ENCODE results near the gene SEC61A2. TPM values are rescaled to one million over a fixed set of nuclear protein-coding genes. Genes with fewer than 3 reads are reported as not detected.

Gene SEC61A2
- total and polyA plus RNA-seq, 8 donors: 4.8 to 19.9 (median 15.5) TPM

DNA sequence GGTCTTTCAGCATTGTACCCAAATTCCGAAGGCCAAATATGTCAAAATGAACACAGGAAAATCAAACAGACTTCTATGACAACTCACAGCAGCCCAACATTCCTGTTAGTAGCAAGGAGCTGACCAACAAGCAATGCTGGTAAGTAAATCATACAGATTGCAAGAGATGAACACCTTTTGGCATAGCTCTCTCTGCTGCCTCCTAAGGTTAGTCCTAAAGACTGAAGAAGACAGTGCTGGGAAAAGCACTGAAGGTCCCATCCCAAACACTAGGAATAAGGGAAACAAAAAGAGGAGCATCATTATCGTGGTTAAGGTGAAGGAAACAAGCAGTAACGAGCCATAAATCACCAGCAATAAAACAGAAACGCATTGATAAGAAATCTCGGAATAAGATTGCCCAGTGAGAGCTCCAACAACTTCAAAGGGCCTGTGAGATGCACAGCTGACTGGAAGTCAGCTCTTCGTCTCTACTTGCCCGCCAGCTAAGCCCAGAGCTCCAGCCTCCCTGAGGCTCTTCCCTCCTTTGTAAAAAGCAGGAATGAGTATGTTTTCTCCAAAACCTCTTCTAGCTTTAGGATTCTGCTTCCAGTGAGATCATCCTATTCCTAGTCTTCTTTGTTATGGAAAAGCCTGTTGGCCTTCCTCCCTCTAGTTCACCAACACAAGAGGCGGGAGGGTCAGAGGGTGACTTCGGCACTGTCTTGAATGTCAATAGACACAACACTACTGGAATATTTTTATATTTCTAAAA, 50.9 kb downstream of the SEC61A2 start:
- no peak overlapping the region for H3K4me3 ChIP-seq
- no peak for TF ChIP-seq CTCF (IDR thresholded peaks at IDR 0.05)
- H3K27ac ChIP-seq: no peak overlapping the region
- H3K27me3 ChIP-seq: no peaks in the 10 kb centered on the region
- ATAC-seq: no peak
- H3K4me1 ChIP-seq: peaks cover 0 to 15% of the 10 kb centered on the region in 2 donors
- H3K9me3 ChIP-seq: no peaks in the 10 kb centered on the region
- intact Hi-C loops (cut with DNase I): no loop called here
- no peak for DNase-seq
- peaks cover 0 to 81% of the 10 kb centered on the region in 2 donors for H3K36me3 ChIP-seq

GRCh38 chr10:12181065-12181775, 51.7 kb downstream of the SEC61A2 start:
- Histone ChIP-seq H3K27me3 (no peaks in the 10 kb centered on the region), H3K4me3 (no peak overlapping the region), H3K36me3 (peaks cover 0 to 81% of the 10 kb centered on the region in 2 donors), H3K27ac (no peak overlapping the region), H3K9me3 (no peaks in the 10 kb centered on the region), H3K4me1 (peaks cover 0 to 17% of the 10 kb centered on the region in 2 donors)
- no peak for TF ChIP-seq CTCF (IDR thresholded peaks at IDR 0.05)
- intact Hi-C loops (cut with DNase I): no loop called here
- DNase-seq (peak in 1 of 4 donors; percentile 78), ATAC-seq (peak; percentile 49)

DNA sequence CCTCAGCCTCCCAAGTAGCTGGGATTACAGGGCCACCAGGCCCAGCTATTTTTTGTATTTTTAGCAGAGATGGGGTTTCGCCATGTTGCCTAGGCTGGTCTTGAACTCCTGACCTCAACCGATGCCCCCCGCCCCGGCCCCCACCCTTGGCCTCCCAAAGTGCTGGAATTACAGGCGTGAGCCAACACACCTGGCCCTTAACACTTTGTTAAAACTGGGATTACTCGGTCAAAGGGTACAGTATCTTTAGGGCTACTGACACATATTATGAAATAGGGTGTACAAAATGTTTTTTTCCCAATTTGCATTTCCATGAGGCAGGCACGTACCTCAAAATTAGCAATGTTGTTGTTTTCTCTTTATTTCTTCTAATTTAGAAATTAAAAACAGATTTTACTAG, 54.7 kb downstream of the SEC61A2 start:
- TF ChIP-seq CTCF (IDR thresholded peaks at IDR 0.05): no peak
- Histone ChIP-seq H3K27ac (no peak overlapping the region), H3K4me3 (no peak overlapping the region), H3K27me3 (no peaks in the 10 kb centered on the region), H3K36me3 (peaks cover 0 to 60% of the 10 kb centered on the region in 2 donors), H3K9me3 (no peaks in the 10 kb centered on the region), H3K4me1 (peaks cover 0 to 21% of the 10 kb centered on the region in 2 donors)
- DNase-seq (no peak), ATAC-seq (no peak)
- intact Hi-C loops (cut with DNase I): no loop called here

GRCh38 chr10:12186323-12186722, 56.8 kb downstream of the SEC61A2 start:
- no peaks in the 10 kb centered on the region for H3K27me3 ChIP-seq
- no peak for DNase-seq
- no peak overlapping the region for H3K27ac ChIP-seq
- H3K4me3 ChIP-seq: no peak overlapping the region
- no peak for ATAC-seq
- peaks cover 0 to 45% of the 10 kb centered on the region in 2 donors for H3K36me3 ChIP-seq
- intact Hi-C loops (cut with DNase I): no loop called here
- H3K4me1 ChIP-seq: peaks cover 0 to 24% of the 10 kb centered on the region in 2 donors
- TF ChIP-seq CTCF (IDR thresholded peaks at IDR 0.05): no peak
- H3K9me3 ChIP-seq: no peaks in the 10 kb centered on the region

DNA sequence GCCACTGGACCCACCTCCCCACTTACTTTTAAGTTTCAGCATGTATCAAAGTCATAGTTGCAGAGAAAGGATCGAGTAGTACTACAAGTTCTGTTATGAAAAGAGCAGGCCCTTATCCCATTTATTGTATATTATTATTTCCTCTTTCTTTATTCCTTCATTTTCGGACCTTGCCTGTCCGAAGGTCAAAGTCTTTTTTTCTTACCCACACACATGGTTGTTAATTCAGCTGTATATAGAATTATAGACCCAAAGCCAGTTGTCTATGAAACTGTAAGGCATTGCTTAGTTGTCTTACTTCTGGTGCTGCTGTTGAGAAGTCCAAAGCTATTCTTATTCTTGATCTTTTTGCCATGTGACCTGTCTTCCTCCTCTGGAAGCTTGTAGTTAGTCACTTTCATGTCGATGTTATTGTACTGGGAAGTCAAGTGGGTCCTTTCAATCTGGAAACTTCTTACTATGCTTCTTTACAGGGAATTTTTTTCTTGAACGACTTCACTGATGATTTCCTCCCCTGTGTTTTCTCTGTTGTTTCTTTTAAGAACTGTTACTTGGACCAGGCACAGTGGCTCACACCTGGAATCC, 57.9 kb downstream of the SEC61A2 start:
- Histone ChIP-seq H3K9me3 (no peaks in the 10 kb centered on the region), H3K4me3 (no peak overlapping the region), H3K27me3 (no peaks in the 10 kb centered on the region), H3K36me3 (peaks cover 0 to 42% of the 10 kb centered on the region in 2 donors), H3K4me1 (peaks cover 0 to 25% of the 10 kb centered on the region in 2 donors), H3K27ac (no peak overlapping the region)
- TF ChIP-seq CTCF (IDR thresholded peaks at IDR 0.05): no peak
- no peak for ATAC-seq
- intact Hi-C loops (cut with DNase I): no loop called here
- no peak for DNase-seq
